HEK293 (cell line): ENCODE measurements around the gene PACS1.

Source experiments
- CTCF ChIA-PET: fragments of 350-600 bp; formaldehyde crosslinking; extraction: SDS; loops from one replicate; lab custom pipeline; 2021; ENCODE audit warnings: antibody characterized with exemption; lab: Yijun Ruan, JAX
- POLR2A ChIA-PET: fragments of 300-600 bp; formaldehyde crosslinking; extraction: SDS; loops from one replicate; lab custom pipeline; 2020; ENCODE audit warnings: antibody characterized with exemption, inconsistent platforms; lab: Yijun Ruan, JAX
- H3K27ac ChIP-seq: fragments of 200-500 bp; sonication (Bioruptor generic); 2 replicates; pipeline ENCODE4 v1.5.1; 2014; ENCODE audit warnings: low read depth, low read length, control low read depth, inconsistent platforms; ENCODE audit errors: extremely low read depth
- H3K36me3 ChIP-seq, 2 experiments: fragments of 200-500 bp in 1 of 2; sonication (Bioruptor generic) in 1 of 2; 1 replicate in 1 of 2; 2 replicates in 1 of 2; pipeline ENCODE4 v1.5.1; 2014 to 2017; ENCODE audit warnings: inconsistent platforms in 2 of 2, low read length in 2 of 2; ENCODE audit not compliant: control insufficient read depth in 2 of 2, insufficient read depth in 1 of 2
- H3K4me1 ChIP-seq: fragments of 200-500 bp; sonication (Bioruptor generic); 2 replicates; pipeline ENCODE4 v1.5.1; 2014; ENCODE audit warnings: mild to moderate bottlenecking, low read length, inconsistent platforms; ENCODE audit not compliant: control insufficient read depth, insufficient read depth
- H3K4me3 ChIP-seq: 2 replicates; pipeline ENCODE4 v1.5.1; 2011; ENCODE audit warnings: low read depth, mild to moderate bottlenecking, control low read depth, low read length, moderate library complexity
- H3K9me3 ChIP-seq: fragments of 200-500 bp; sonication (Bioruptor generic); 2 replicates; pipeline ENCODE4 v1.5.1; 2014; ENCODE audit warnings: low read depth, low read length, inconsistent platforms; ENCODE audit not compliant: control insufficient read depth, insufficient read depth
- OVOL3 ChIP-seq: fragments of 450-650 bp; formaldehyde crosslinking; IDR thresholded peaks from 2 replicates; pipeline ENCODE4 v1.5.1; 2016; ENCODE audit warnings: missing biosample characterization, missing genetic modification characterization
- PATZ1 ChIP-seq: fragments of 450-650 bp; formaldehyde crosslinking; IDR thresholded peaks from 2 replicates; pipeline ENCODE4 v1.5.1; 2016; ENCODE audit warnings: missing biosample characterization, missing genetic modification characterization
- PRDM6 ChIP-seq: fragments of 450-650 bp; formaldehyde crosslinking; IDR thresholded peaks from 2 replicates; pipeline ENCODE4 v1.5.1; 2017; ENCODE audit warnings: missing biosample characterization, missing genetic modification characterization
- SCRT2 ChIP-seq: fragments of 450-650 bp; formaldehyde crosslinking; IDR thresholded peaks from 2 replicates; pipeline ENCODE4 v1.5.1; 2016; ENCODE audit warnings: missing biosample characterization, missing genetic modification characterization
- ZBTB1 ChIP-seq: fragments of 450-650 bp; formaldehyde crosslinking; IDR thresholded peaks from 2 replicates; pipeline ENCODE4 v1.5.1; 2016; ENCODE audit warnings: missing biosample characterization, missing genetic modification characterization
- ZBTB7A ChIP-seq: fragments of 450-650 bp; formaldehyde crosslinking; IDR thresholded peaks from 2 replicates; pipeline ENCODE4 v1.5.1; 2016; ENCODE audit warnings: low read depth, missing biosample characterization, missing genetic modification characterization
- ZEB2 ChIP-seq: fragments of 450-650 bp; formaldehyde crosslinking; IDR thresholded peaks from 2 replicates; pipeline ENCODE4 v1.5.1; 2016; ENCODE audit warnings: missing biosample characterization, missing genetic modification characterization
- ZNF133 ChIP-seq: fragments of 450-650 bp; formaldehyde crosslinking; IDR thresholded peaks from 2 replicates; pipeline ENCODE4 v1.5.1; 2016; ENCODE audit warnings: missing biosample characterization, missing genetic modification characterization
- ZNF157 ChIP-seq: fragments of 450-650 bp; formaldehyde crosslinking; IDR thresholded peaks from 2 replicates; pipeline ENCODE4 v1.5.1; 2016; ENCODE audit warnings: missing biosample characterization, missing genetic modification characterization
- ZNF274 ChIP-seq, 2 experiments: fragments of 200-500 bp in 1 of 2; fragments of 450-650 bp in 1 of 2; sonication (Bioruptor generic) in 1 of 2; formaldehyde crosslinking in 1 of 2; IDR thresholded peaks; 2 replicates each; pipeline versions ENCODE4 v1.5.1 to v1.6.1; 2014 to 2016; ENCODE audit warnings: borderline replicate concordance in 1 of 2, inconsistent platforms in 1 of 2, low read length in 1 of 2, missing biosample characterization in 1 of 2, missing genetic modification characterization in 1 of 2
- ZNF354C ChIP-seq: fragments of 450-650 bp; formaldehyde crosslinking; IDR thresholded peaks from 2 replicates; pipeline ENCODE4 v1.5.1; 2016; ENCODE audit warnings: missing biosample characterization, missing genetic modification characterization, low read depth, borderline replicate concordance
- ZNF394 ChIP-seq: fragments of 450-650 bp; formaldehyde crosslinking; IDR thresholded peaks from 2 replicates; pipeline ENCODE4 v1.5.1; 2016; ENCODE audit warnings: missing biosample characterization, missing genetic modification characterization, mild to moderate bottlenecking, moderate library complexity, borderline replicate concordance
- ZNF501 ChIP-seq: fragments of 450-650 bp; formaldehyde crosslinking; IDR thresholded peaks from 2 replicates; pipeline ENCODE4 v1.5.1; 2016; ENCODE audit warnings: missing biosample characterization, missing genetic modification characterization
- ZNF571 ChIP-seq: fragments of 450-650 bp; formaldehyde crosslinking; IDR thresholded peaks from 2 replicates; pipeline ENCODE4 v1.5.0; 2017; ENCODE audit warnings: missing biosample characterization, missing genetic modification characterization
- ZNF600 ChIP-seq: fragments of 450-650 bp; formaldehyde crosslinking; IDR thresholded peaks from 2 replicates; pipeline ENCODE4 v1.5.1; 2016; ENCODE audit warnings: missing biosample characterization, missing genetic modification characterization
- ZNF621 ChIP-seq: fragments of 450-650 bp; formaldehyde crosslinking; IDR thresholded peaks from 2 replicates; pipeline ENCODE4 v1.5.1; 2017; ENCODE audit warnings: missing biosample characterization, missing genetic modification characterization
- ZNF692 ChIP-seq: fragments of 450-650 bp; formaldehyde crosslinking; IDR thresholded peaks from 2 replicates; pipeline ENCODE4 v1.5.1; 2016; ENCODE audit warnings: missing biosample characterization, missing genetic modification characterization
- ZNF704 ChIP-seq: fragments of 450-650 bp; formaldehyde crosslinking; IDR thresholded peaks from 2 replicates; pipeline ENCODE4 v1.5.1; 2016; ENCODE audit warnings: missing biosample characterization, missing genetic modification characterization
- ZNF747 ChIP-seq: fragments of 450-650 bp; formaldehyde crosslinking; IDR thresholded peaks from 2 replicates; pipeline ENCODE4 v1.5.1; 2016; ENCODE audit warnings: missing biosample characterization, missing genetic modification characterization
- ZNF791 ChIP-seq: fragments of 450-650 bp; formaldehyde crosslinking; IDR thresholded peaks from 2 replicates; pipeline ENCODE4 v1.5.1; 2016; ENCODE audit warnings: missing biosample characterization, missing genetic modification characterization
- ZSCAN23 ChIP-seq: fragments of 450-650 bp; formaldehyde crosslinking; IDR thresholded peaks from 2 replicates; pipeline ENCODE4 v1.5.1; 2016; ENCODE audit warnings: missing biosample characterization, missing genetic modification characterization
- TF ChIP-seq, protein P1 (sequence below): fragments of 450-650 bp; formaldehyde crosslinking; IDR thresholded peaks from 2 replicates; pipeline ENCODE4 v1.5.1; 2016; ENCODE audit warnings: missing biosample characterization, missing genetic modification characterization

Gene PACS1

DNA sequence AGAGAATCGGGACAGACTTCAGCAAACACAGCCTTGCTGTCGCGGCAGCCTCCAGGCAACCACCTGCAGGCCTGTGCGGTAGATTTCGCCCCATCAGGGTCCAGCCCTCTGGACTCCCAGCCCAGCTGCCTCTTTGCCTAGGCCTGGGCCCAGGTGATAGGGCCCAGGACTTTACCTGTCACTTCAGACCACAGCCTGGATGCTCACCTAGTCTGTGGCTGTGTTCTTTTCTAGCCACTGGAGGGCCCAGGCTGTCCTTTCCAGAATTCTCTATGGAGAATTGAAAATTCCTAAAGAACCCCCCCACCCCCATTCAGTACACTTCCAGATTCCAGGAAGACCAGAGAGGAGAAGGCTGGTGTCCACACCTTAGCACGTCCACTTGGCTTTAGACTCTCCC, 167.8 kb downstream of the PACS1 start:
- POLR2A ChIA-PET = no interaction called here
- CTCF ChIA-PET = interaction anchor here (0.6 kb wide), 1 partner anchor 167 kb away, joined by 3 read pairs; no protein-coding TSS in a partner anchor
- peaks cover 0 to 75% of the 10 kb centered on the region in 2 experiments; a peak in 1 of 3 replicates for H3K36me3 ChIP-seq
- no peaks in the 10 kb centered on the region for H3K9me3 ChIP-seq
- H3K4me3 ChIP-seq = no peak overlapping the region
- no peak for TF ChIP-seq ZBTB7A (tag by site-specific recombination)
- TF ChIP-seq ZNF394 (tag by site-specific recombination) = no peak
- TF ChIP-seq PATZ1 = no peak
- TF ChIP-seq ZNF692 (tag by site-specific recombination) = no peak
- TF ChIP-seq SCRT2 (tag by site-specific recombination) = no peak
- no peak for TF ChIP-seq ZBTB1 (tag by site-specific recombination)
- TF ChIP-seq ZNF133 (tag by site-specific recombination) = no peak
- no peak for TF ChIP-seq OVOL3 (tag by site-specific recombination)
- no peak for TF ChIP-seq ZNF501 (tag by site-specific recombination)
- TF ChIP-seq ZNF600 = no peak
- TF ChIP-seq ZNF274 (IDR thresholded peaks at IDR 0.05; ENCODE audit: low read length) = no peak
- TF ChIP-seq ZNF274 (tag by site-specific recombination; IDR thresholded peaks at IDR 0.05; ENCODE audit: borderline replicate concordance) = no peak
- TF ChIP-seq ZNF157 (tag by site-specific recombination) = no peak
- TF ChIP-seq, protein P1, sequence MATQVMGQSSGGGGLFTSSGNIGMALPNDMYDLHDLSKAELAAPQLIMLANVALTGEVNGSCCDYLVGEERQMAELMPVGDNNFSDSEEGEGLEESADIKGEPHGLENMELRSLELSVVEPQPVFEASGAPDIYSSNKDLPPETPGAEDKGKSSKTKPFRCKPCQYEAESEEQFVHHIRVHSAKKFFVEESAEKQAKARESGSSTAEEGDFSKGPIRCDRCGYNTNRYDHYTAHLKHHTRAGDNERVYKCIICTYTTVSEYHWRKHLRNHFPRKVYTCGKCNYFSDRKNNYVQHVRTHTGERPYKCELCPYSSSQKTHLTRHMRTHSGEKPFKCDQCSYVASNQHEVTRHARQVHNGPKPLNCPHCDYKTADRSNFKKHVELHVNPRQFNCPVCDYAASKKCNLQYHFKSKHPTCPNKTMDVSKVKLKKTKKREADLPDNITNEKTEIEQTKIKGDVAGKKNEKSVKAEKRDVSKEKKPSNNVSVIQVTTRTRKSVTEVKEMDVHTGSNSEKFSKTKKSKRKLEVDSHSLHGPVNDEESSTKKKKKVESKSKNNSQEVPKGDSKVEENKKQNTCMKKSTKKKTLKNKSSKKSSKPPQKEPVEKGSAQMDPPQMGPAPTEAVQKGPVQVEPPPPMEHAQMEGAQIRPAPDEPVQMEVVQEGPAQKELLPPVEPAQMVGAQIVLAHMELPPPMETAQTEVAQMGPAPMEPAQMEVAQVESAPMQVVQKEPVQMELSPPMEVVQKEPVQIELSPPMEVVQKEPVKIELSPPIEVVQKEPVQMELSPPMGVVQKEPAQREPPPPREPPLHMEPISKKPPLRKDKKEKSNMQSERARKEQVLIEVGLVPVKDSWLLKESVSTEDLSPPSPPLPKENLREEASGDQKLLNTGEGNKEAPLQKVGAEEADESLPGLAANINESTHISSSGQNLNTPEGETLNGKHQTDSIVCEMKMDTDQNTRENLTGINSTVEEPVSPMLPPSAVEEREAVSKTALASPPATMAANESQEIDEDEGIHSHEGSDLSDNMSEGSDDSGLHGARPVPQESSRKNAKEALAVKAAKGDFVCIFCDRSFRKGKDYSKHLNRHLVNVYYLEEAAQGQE (tag by site-specific recombination) = no peak
- H3K4me1 ChIP-seq = no peaks in the 10 kb centered on the region
- H3K27ac ChIP-seq = no peak overlapping the region

- Histone ChIP-seq H3K4me3 (no peak overlapping the region), H3K36me3 (peaks cover 0 to 68% of the 10 kb centered on the region in 2 experiments; a peak in 1 of 3 replicates), H3K4me1 (no peaks in the 10 kb centered on the region), H3K9me3 (no peaks in the 10 kb centered on the region), H3K27ac (no peak overlapping the region)
- ChIA-PET CTCF (interaction anchor here (0.6 to 1.1 kb wide), 2 partner anchors 18 to 168 kb away, joined by 3 to 5 read pairs; no protein-coding TSS in a partner anchor), POLR2A (interaction anchor here (0.6 kb wide), 1 partner anchor 465 kb away, joined by 3 read pairs; no protein-coding TSS in a partner anchor)
- TF ChIP-seq ZEB2 (tag by site-specific recombination) (no peak), ZNF791 (tag by site-specific recombination) (no peak), ZSCAN23 (no peak), ZNF354C (no peak), PRDM6 (no peak), ZNF747 (tag by site-specific recombination) (no peak), ZNF621 (tag by site-specific recombination) (no peak), ZNF704 (tag by site-specific recombination) (no peak), ZNF571 (tag by site-specific recombination) (no peak)
These were observed 168.8 kb downstream of the PACS1 start for GRCh38 chr11:66238786-66239413.
